ENCODE measurements around the gene PCDHB4.

DNA sequence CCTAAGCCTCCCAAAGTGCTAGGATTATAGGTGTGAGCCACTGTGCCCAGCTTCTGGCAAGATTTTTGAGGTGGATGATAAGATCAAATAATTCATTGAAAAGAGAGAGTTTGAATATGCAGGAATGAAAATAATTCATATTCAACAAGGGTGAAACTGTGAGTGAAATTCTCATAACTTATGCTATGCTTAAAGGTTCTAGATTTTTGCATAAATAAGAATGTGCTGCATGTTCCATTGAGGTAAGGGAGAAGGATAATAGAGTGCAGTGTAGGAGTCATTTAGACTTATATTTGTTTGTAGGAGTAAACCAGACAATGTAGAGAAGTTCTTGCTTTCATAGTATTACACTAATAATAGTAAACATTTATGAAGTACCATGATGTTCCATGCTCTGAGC lies 39.4 kb upstream of the PCDHB4 start:
- TF ChIP-seq, protein P1, sequence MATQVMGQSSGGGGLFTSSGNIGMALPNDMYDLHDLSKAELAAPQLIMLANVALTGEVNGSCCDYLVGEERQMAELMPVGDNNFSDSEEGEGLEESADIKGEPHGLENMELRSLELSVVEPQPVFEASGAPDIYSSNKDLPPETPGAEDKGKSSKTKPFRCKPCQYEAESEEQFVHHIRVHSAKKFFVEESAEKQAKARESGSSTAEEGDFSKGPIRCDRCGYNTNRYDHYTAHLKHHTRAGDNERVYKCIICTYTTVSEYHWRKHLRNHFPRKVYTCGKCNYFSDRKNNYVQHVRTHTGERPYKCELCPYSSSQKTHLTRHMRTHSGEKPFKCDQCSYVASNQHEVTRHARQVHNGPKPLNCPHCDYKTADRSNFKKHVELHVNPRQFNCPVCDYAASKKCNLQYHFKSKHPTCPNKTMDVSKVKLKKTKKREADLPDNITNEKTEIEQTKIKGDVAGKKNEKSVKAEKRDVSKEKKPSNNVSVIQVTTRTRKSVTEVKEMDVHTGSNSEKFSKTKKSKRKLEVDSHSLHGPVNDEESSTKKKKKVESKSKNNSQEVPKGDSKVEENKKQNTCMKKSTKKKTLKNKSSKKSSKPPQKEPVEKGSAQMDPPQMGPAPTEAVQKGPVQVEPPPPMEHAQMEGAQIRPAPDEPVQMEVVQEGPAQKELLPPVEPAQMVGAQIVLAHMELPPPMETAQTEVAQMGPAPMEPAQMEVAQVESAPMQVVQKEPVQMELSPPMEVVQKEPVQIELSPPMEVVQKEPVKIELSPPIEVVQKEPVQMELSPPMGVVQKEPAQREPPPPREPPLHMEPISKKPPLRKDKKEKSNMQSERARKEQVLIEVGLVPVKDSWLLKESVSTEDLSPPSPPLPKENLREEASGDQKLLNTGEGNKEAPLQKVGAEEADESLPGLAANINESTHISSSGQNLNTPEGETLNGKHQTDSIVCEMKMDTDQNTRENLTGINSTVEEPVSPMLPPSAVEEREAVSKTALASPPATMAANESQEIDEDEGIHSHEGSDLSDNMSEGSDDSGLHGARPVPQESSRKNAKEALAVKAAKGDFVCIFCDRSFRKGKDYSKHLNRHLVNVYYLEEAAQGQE (IDR thresholded peaks at IDR 0.05) = no peak
- TF ChIP-seq, protein P2, sequence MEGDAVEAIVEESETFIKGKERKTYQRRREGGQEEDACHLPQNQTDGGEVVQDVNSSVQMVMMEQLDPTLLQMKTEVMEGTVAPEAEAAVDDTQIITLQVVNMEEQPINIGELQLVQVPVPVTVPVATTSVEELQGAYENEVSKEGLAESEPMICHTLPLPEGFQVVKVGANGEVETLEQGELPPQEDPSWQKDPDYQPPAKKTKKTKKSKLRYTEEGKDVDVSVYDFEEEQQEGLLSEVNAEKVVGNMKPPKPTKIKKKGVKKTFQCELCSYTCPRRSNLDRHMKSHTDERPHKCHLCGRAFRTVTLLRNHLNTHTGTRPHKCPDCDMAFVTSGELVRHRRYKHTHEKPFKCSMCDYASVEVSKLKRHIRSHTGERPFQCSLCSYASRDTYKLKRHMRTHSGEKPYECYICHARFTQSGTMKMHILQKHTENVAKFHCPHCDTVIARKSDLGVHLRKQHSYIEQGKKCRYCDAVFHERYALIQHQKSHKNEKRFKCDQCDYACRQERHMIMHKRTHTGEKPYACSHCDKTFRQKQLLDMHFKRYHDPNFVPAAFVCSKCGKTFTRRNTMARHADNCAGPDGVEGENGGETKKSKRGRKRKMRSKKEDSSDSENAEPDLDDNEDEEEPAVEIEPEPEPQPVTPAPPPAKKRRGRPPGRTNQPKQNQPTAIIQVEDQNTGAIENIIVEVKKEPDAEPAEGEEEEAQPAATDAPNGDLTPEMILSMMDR (IDR thresholded peaks at IDR 0.05; ENCODE audit: low read depth, low read length, missing input control) = no peak
- no peak for TF ChIP-seq YY1 (IDR thresholded peaks at IDR 0.05)
- no peak for TF ChIP-seq TAF1 (conservative IDR thresholded peaks at IDR 0.05)
- TF ChIP-seq, protein P3, sequence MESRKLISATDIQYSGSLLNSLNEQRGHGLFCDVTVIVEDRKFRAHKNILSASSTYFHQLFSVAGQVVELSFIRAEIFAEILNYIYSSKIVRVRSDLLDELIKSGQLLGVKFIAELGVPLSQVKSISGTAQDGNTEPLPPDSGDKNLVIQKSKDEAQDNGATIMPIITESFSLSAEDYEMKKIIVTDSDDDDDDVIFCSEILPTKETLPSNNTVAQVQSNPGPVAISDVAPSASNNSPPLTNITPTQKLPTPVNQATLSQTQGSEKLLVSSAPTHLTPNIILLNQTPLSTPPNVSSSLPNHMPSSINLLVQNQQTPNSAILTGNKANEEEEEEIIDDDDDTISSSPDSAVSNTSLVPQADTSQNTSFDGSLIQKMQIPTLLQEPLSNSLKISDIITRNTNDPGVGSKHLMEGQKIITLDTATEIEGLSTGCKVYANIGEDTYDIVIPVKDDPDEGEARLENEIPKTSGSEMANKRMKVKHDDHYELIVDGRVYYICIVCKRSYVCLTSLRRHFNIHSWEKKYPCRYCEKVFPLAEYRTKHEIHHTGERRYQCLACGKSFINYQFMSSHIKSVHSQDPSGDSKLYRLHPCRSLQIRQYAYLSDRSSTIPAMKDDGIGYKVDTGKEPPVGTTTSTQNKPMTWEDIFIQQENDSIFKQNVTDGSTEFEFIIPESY (IDR thresholded peaks at IDR 0.05) = no peak
- TF ChIP-seq, protein P4, sequence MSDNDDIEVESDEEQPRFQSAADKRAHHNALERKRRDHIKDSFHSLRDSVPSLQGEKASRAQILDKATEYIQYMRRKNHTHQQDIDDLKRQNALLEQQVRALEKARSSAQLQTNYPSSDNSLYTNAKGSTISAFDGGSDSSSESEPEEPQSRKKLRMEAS (IDR thresholded peaks at IDR 0.05) = no peak

All from liver (tissue), 3 donors.